DOHH2 (cell line): ENCODE data around the gene SUPT20H.

Experiments used
- H3F3A ChIP-seq: fragments of 200-600 bp; sonication (generic), shearing (Covaris generic); 2 replicates; pipeline ENCODE4 v1.6.0; 2016; ENCODE audit warnings: antibody characterized with exemption, mild to moderate bottlenecking; ENCODE audit not compliant: control insufficient read depth, insufficient read depth
- H3K27ac ChIP-seq: fragments of 200-600 bp; sonication (generic); 2 replicates; pipeline ENCODE4 v1.5.1; 2014; ENCODE audit warnings: low read depth, mild to moderate bottlenecking, low read length, moderate library complexity
- H3K27me3 ChIP-seq: fragments of 200-600 bp; sonication (generic); 2 replicates; pipeline ENCODE4 v1.6.1; 2014; ENCODE audit warnings: mild to moderate bottlenecking, low read length, mixed read lengths; ENCODE audit not compliant: control insufficient read depth
- H3K36me3 ChIP-seq: fragments of 200-600 bp; sonication (generic); 2 replicates; pipeline ENCODE4 v1.6.1; 2014; ENCODE audit warnings: mild to moderate bottlenecking, low read length, moderate library complexity, mixed read lengths; ENCODE audit not compliant: control insufficient read depth
- H3K4me1 ChIP-seq: fragments of 200-600 bp; sonication (generic); 2 replicates; pipeline ENCODE4 v1.6.1; 2014; ENCODE audit warnings: mild to moderate bottlenecking, low read length, mixed read lengths; ENCODE audit not compliant: control insufficient read depth
- H3K4me2 ChIP-seq: fragments of 200-600 bp; sonication (generic); 2 replicates; pipeline ENCODE4 v1.6.0; 2014; ENCODE audit warnings: mild to moderate bottlenecking, low read length, moderate library complexity
- H3K4me3 ChIP-seq: fragments of 200-600 bp; sonication (generic); 2 replicates; pipeline ENCODE4 v1.5.1; 2014; ENCODE audit warnings: mild to moderate bottlenecking, low read length, mixed read lengths
- H3K79me2 ChIP-seq: fragments of 200-600 bp; sonication (generic); 2 replicates; pipeline ENCODE4 v1.6.1; 2014; ENCODE audit warnings: mild to moderate bottlenecking, low read length, mixed read lengths; ENCODE audit not compliant: control insufficient read depth
- H3K9me2 ChIP-seq: fragments of 200-600 bp; sonication (generic); replicated peaks from 2 replicates; pipeline ENCODE4 v1.6.1; 2014; ENCODE audit warnings: mild to moderate bottlenecking, low read length, mixed read lengths; ENCODE audit not compliant: control insufficient read depth
- H3K9me3 ChIP-seq: fragments of 200-600 bp; sonication (generic); 2 replicates; pipeline ENCODE4 v1.6.1; 2014; ENCODE audit warnings: antibody characterized with exemption, low read length, mixed read lengths; ENCODE audit not compliant: control insufficient read depth, insufficient read depth
- H4K20me1 ChIP-seq: fragments of 200-600 bp; sonication (generic); 2 replicates; pipeline ENCODE4 v1.6.0; 2014; ENCODE audit warnings: low read depth, mild to moderate bottlenecking, antibody characterized with exemption, low read length, moderate library complexity; ENCODE audit not compliant: control insufficient read depth, insufficient read depth
- EZH2phosphoT487 ChIP-seq: fragments of 200-600 bp; sonication (generic); IDR thresholded peaks from 2 replicates; pipeline ENCODE4 v1.6.1; 2017; ENCODE audit warnings: borderline replicate concordance, mild to moderate bottlenecking, antibody characterized with exemption, low read length, moderate library complexity, mixed read lengths
- TF ChIP-seq, protein P1 (sequence below): fragments of 200-600 bp; sonication (generic); IDR thresholded peaks from one replicate; pipeline ENCODE4 v1.5.1; 2014; ENCODE audit warnings: antibody characterized with exemption, mild to moderate bottlenecking, low read depth, low read length; ENCODE audit not compliant: poor library complexity, severe bottlenecking

SUPT20H gene

GRCh38 chr13:37090912-37091311, 31.4 kb upstream of the SUPT20H start:
- Histone ChIP-seq H3K4me1 (no peaks in the 10 kb centered on the region), H4K20me1 (no peaks in the 10 kb centered on the region), H3F3A (no peaks in the 10 kb centered on the region), H3K27ac (no peak overlapping the region), H3K27me3 (peaks cover 6% of the 10 kb centered on the region; the same call in 1 of the 2 replicates), H3K79me2 (no peaks in the 10 kb centered on the region), H3K9me2 (no peaks in the 10 kb centered on the region), H3K9me3 (no peaks in the 10 kb centered on the region), H3K36me3 (no peaks in the 10 kb centered on the region), H3K4me3 (no peak overlapping the region), H3K4me2 (no peak overlapping the region)
- TF ChIP-seq, protein P1, sequence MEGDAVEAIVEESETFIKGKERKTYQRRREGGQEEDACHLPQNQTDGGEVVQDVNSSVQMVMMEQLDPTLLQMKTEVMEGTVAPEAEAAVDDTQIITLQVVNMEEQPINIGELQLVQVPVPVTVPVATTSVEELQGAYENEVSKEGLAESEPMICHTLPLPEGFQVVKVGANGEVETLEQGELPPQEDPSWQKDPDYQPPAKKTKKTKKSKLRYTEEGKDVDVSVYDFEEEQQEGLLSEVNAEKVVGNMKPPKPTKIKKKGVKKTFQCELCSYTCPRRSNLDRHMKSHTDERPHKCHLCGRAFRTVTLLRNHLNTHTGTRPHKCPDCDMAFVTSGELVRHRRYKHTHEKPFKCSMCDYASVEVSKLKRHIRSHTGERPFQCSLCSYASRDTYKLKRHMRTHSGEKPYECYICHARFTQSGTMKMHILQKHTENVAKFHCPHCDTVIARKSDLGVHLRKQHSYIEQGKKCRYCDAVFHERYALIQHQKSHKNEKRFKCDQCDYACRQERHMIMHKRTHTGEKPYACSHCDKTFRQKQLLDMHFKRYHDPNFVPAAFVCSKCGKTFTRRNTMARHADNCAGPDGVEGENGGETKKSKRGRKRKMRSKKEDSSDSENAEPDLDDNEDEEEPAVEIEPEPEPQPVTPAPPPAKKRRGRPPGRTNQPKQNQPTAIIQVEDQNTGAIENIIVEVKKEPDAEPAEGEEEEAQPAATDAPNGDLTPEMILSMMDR: no peak
- no peak for TF ChIP-seq EZH2phosphoT487

DNA sequence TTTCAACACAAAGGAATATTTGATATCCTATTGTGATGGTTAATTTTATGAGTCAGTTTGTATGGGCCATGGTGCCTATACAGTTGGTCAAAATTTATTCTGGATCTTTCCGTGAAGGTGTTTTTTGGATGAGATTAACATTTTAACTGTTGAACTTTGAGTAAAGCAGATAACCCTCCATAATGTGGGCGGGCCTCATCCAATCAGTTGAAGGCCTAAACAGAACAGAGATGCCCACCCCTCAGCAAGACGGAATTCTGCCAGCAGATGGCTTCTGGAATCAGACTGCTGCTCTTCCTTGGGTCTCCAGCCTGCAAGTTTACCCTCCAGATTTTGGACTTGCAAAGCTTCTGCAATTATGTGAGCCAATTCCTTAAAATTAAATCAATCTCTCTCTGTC, 30.0 kb upstream of the SUPT20H start:
- Histone ChIP-seq H3K9me3 (no peaks in the 10 kb centered on the region), H3K4me3 (no peak overlapping the region), H3K36me3 (no peaks in the 10 kb centered on the region), H3K9me2 (no peaks in the 10 kb centered on the region), H3K4me1 (no peaks in the 10 kb centered on the region), H3K27me3 (peaks cover 6% of the 10 kb centered on the region; the same call in 1 of the 2 replicates), H3F3A (no peaks in the 10 kb centered on the region), H3K4me2 (no peak overlapping the region), H3K79me2 (no peaks in the 10 kb centered on the region), H4K20me1 (no peaks in the 10 kb centered on the region), H3K27ac (no peak overlapping the region)
- TF ChIP-seq EZH2phosphoT487: no peak
- TF ChIP-seq, protein P1: no peak

GRCh38 chr13:37087486-37087885, 28.0 kb upstream of the SUPT20H start:
- H3F3A ChIP-seq: no peaks in the 10 kb centered on the region
- H3K27ac ChIP-seq: no peak overlapping the region
- no peaks in the 10 kb centered on the region for H3K36me3 ChIP-seq
- H3K9me2 ChIP-seq: no peaks in the 10 kb centered on the region
- H3K27me3 ChIP-seq: peaks cover 4% of the 10 kb centered on the region; the same call in 1 of the 2 replicates
- no peaks in the 10 kb centered on the region for H4K20me1 ChIP-seq
- no peak overlapping the region for H3K4me2 ChIP-seq
- TF ChIP-seq, protein P1: no peak
- no peak for TF ChIP-seq EZH2phosphoT487
- no peak overlapping the region for H3K4me3 ChIP-seq
- no peaks in the 10 kb centered on the region for H3K79me2 ChIP-seq
- H3K4me1 ChIP-seq: no peaks in the 10 kb centered on the region
- H3K9me3 ChIP-seq: no peaks in the 10 kb centered on the region

DNA sequence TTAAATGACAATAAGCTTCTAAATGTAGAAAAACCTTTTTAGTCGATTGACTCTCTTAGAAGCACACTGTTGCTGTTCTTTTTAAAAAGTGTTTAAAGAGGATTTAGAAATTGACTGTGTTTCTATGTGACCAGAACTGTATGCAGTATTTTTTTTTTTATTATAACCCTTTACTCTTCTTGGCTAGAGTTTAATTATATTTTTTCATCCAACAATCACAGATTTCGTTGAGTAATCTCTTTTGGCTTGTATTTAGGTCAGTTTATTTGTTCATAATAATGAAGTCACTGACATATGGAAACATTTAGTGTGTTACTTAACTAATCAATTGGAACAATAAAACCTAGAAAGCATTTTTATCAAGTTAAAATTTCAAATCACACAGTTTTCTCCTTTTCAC, 26.1 kb upstream of the SUPT20H start:
- H3K9me2 ChIP-seq: no peaks in the 10 kb centered on the region
- H3K4me2 ChIP-seq: no peak overlapping the region
- H4K20me1 ChIP-seq: no peaks in the 10 kb centered on the region
- no peaks in the 10 kb centered on the region for H3K36me3 ChIP-seq
- no peaks in the 10 kb centered on the region for H3K79me2 ChIP-seq
- H3K4me1 ChIP-seq: no peaks in the 10 kb centered on the region
- no peaks in the 10 kb centered on the region for H3K9me3 ChIP-seq
- no peaks in the 10 kb centered on the region for H3F3A ChIP-seq
- no peak overlapping the region for H3K27ac ChIP-seq
- no peak for TF ChIP-seq EZH2phosphoT487
- TF ChIP-seq, protein P1: no peak
- no peak overlapping the region for H3K4me3 ChIP-seq
- peaks cover 5% of the 10 kb centered on the region; the same call in 1 of the 2 replicates for H3K27me3 ChIP-seq
